Activated CD8-positive, alpha-beta T cell treated with anti-CD3 and anti-CD28 coated beads for 36 hours (primary cell): ENCODE data around the gene RAC2. TPM values are rescaled to one million over a fixed set of nuclear protein-coding genes. Genes with fewer than 3 reads are reported as not detected.

Source experiments
- ATAC-seq: fragments of 200-7000 bp; cut with Tn5 transposase; one replicate; pipeline ENCODE4 v1.10.0; 2021; ENCODE audit warnings: mild to moderate bottlenecking, moderate library complexity
- CTCF ChIA-PET: fragments of 350-600 bp; sonication (Branson Sonifier 250); formaldehyde crosslinking; loops from one replicate; lab custom pipeline; 2021; ENCODE audit warnings: antibody characterized with exemption; lab: Charles Lee
- POLR2A ChIA-PET: fragments of 350-600 bp; sonication (Branson Sonifier 250); formaldehyde crosslinking; loops from one replicate; lab custom pipeline; 2021; ENCODE audit warnings: antibody characterized with exemption; lab: Charles Lee
- DNase-seq: peaks from one replicate; pipeline ENCODE4 v3.0.0-alpha.2; 2020
- H3K27ac Mint-ChIP-seq: one replicate; pipeline ENCODE4 v1.8.0; 2021; ENCODE audit warnings: mild to moderate bottlenecking, mixed read lengths
- H3K27me3 Mint-ChIP-seq: one replicate; pipeline ENCODE4 v1.8.0; 2021; ENCODE audit warnings: mixed read lengths
- H3K36me3 Mint-ChIP-seq: one replicate; pipeline ENCODE4 v1.8.0; 2021; ENCODE audit warnings: low read depth, mixed read lengths
- H3K4me1 Mint-ChIP-seq: one replicate; pipeline ENCODE4 v1.8.0; 2021; ENCODE audit warnings: low read depth, mixed read lengths
- H3K4me3 Mint-ChIP-seq: one replicate; pipeline ENCODE4 v1.8.0; 2021; ENCODE audit warnings: mild to moderate bottlenecking, moderate library complexity, mixed read lengths
- H3K9me3 Mint-ChIP-seq: one replicate; pipeline ENCODE4 v1.8.0; 2021; ENCODE audit warnings: mixed read lengths
- intact Hi-C: fragments of 100-400 bp; cut with micrococcal nuclease; formaldehyde crosslinking; loops from one replicate; pipeline ENCODE4 v1.10.0; 2022
- total RNA-seq, 2 experiments: library from RNA; stranded (reverse); gene quantifications; one replicate each; pipeline ENCODE4 v1.2.3, GENCODE V29; 2021
- TF ChIP-seq, protein P1 (sequence below): fragments of 200-600 bp; IDR thresholded peaks from one replicate; pipeline ENCODE4 v1.8.0; 2022; ENCODE audit warnings: antibody characterized with exemption, mild to moderate bottlenecking

The RAC2 gene
- total RNA-seq, 2 experiments from 2014 or later, result 699 to 717 TPM

DNA sequence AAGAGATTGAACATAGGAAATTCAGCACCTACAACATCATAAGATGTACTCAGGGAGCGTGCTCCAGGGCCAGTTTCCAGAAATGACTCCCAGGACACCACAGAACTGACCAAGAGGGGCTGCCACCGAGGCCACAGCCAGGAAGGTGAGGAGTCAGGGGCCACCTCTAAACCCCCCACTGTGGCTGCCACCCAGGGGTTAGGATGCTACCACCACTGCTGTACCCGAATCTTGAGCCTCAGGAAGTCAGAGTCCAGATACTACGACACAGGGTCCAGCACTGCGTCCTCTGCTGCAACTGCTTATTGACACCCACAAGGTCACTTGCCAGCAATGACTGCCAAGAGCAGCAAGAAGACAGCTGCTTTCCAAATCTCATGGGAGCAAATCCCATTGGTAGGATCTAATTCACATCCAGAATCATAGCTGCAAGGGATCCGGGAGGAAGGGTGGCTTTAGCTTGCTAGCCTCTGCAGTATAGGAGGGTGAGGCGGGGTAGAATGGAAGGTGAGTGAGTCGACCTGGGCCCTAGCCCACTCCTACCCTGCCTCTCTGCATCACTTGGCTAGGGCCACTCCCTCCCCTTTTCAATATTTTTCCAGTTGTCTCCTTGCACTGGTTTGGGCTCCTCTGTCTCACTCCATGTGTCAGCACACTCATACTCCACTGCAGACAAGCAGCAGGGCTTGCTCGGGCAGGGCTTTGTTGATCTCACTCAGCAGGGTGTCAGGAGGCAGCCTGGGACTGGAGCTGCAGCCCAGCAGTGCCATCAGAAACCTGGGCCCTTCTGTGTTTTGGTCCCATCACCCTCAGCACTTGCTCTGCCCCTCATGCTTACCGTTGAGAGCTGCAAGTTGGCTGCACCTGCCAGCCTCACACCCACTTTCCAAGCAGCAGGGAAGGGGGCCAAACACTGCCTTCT lies 20.2 kb upstream of the RAC2 start:
- ATAC-seq (no peak), DNase-seq (no peak)
- Mint-ChIP-seq H3K9me3 (peaks cover 9% of the 10 kb centered on the region), H3K27me3 (no peaks in the 10 kb centered on the region), H3K36me3 (peaks cover 1% of the 10 kb centered on the region), H3K4me3 (no peak overlapping the region), H3K27ac (no peak overlapping the region), H3K4me1 (peaks cover 33% of the 10 kb centered on the region)
- TF ChIP-seq, protein P1, sequence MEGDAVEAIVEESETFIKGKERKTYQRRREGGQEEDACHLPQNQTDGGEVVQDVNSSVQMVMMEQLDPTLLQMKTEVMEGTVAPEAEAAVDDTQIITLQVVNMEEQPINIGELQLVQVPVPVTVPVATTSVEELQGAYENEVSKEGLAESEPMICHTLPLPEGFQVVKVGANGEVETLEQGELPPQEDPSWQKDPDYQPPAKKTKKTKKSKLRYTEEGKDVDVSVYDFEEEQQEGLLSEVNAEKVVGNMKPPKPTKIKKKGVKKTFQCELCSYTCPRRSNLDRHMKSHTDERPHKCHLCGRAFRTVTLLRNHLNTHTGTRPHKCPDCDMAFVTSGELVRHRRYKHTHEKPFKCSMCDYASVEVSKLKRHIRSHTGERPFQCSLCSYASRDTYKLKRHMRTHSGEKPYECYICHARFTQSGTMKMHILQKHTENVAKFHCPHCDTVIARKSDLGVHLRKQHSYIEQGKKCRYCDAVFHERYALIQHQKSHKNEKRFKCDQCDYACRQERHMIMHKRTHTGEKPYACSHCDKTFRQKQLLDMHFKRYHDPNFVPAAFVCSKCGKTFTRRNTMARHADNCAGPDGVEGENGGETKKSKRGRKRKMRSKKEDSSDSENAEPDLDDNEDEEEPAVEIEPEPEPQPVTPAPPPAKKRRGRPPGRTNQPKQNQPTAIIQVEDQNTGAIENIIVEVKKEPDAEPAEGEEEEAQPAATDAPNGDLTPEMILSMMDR, result no peak
- ChIA-PET POLR2A (interaction anchor here (1.3 to 1.7 kb wide), 3 partner anchors 8 to 167 kb away, joined by 3 to 7 read pairs (median 4); no protein-coding TSS in a partner anchor), CTCF (interaction anchor here (0.8 to 1.7 kb wide), 10 partner anchors 13 to 287 kb away, joined by 3 to 7 read pairs (median 3); no protein-coding TSS in a partner anchor)
- intact Hi-C loops, result no loop called here

DNA sequence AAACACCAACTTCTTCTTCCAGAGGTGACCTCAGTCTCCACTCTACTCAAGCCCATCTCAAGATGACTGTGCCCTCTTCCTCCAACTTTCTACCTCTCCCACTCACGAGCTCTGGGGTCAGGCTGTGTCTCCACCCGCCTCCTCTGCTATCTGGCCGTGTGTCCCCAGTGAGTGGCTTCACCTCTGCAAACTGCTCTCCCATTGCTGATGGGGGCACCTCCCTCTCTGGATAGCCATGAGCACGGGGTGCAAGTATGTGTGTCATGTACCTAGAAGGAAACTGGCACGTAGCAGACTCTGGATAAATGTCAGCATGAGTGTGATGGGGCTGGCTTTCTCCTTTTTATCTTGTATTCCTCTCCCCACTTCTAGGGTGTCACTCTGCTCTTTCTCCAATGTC lies 18.3 kb upstream of the RAC2 start:
- Mint-ChIP-seq H3K36me3 (peaks cover 1% of the 10 kb centered on the region), H3K4me1 (peaks cover 34% of the 10 kb centered on the region), H3K9me3 (peaks cover 9% of the 10 kb centered on the region), H3K27ac (no peak overlapping the region), H3K4me3 (no peak overlapping the region), H3K27me3 (no peaks in the 10 kb centered on the region)
- TF ChIP-seq, protein P1, result no peak
- CTCF ChIA-PET, result interaction anchor here (1.8 to 5.9 kb wide), 8 partner anchors 10 to 63 kb away, joined by 4 to 154 read pairs (median 40); partner anchors contain the start of genes CYTH4 and RAC2
- POLR2A ChIA-PET, result no interaction called here
- intact Hi-C loops, result no loop called here
- ATAC-seq (no peak), DNase-seq (no peak)

DNA sequence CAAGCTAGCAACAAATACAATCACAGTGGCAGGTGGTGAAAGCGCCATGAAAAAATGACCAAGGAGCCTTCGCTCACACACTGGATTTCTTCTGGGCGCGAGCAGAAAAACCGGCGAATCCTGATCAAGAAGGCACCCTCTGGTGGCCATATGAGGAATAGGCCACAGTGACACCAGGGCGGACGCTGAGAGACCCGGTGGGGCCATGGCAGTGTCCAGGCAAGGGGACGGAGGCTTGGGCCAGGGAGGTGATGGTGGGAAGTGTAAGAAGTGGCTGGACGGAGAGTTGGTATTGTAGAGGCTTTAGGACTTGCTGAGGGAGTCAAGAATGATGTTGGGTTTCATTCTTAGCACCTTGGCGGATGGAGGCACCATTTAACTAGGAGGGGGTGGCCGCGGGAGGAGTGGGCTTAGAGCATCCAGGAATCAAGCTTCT lies 16.9 kb upstream of the RAC2 start:
- peaks cover 9% of the 10 kb centered on the region for H3K9me3 Mint-ChIP-seq
- H3K27ac Mint-ChIP-seq, result peak overlapping the region; percentile 58
- TF ChIP-seq, protein P1, result peak; percentile 97
- H3K36me3 Mint-ChIP-seq, result peaks cover 1% of the 10 kb centered on the region
- intact Hi-C loops, result no loop called here
- ATAC-seq, result peak; percentile 86
- CTCF ChIA-PET, result interaction anchor here (0.7 to 5.9 kb wide), 62 partner anchors 10 to 399 kb away, joined by 3 to 154 read pairs (median 5); partner anchors contain the start of genes CYTH4, MFNG and RAC2
- no peaks in the 10 kb centered on the region for H3K27me3 Mint-ChIP-seq
- POLR2A ChIA-PET, result interaction anchor here (0.6 to 3.3 kb wide), 8 partner anchors 16 to 171 kb away, joined by 3 to 20 read pairs (median 4); partner anchors contain the start of gene RAC2
- H3K4me1 Mint-ChIP-seq, result peaks cover 28% of the 10 kb centered on the region
- peak; percentile 77 for DNase-seq
- H3K4me3 Mint-ChIP-seq, result no peak overlapping the region

DNA sequence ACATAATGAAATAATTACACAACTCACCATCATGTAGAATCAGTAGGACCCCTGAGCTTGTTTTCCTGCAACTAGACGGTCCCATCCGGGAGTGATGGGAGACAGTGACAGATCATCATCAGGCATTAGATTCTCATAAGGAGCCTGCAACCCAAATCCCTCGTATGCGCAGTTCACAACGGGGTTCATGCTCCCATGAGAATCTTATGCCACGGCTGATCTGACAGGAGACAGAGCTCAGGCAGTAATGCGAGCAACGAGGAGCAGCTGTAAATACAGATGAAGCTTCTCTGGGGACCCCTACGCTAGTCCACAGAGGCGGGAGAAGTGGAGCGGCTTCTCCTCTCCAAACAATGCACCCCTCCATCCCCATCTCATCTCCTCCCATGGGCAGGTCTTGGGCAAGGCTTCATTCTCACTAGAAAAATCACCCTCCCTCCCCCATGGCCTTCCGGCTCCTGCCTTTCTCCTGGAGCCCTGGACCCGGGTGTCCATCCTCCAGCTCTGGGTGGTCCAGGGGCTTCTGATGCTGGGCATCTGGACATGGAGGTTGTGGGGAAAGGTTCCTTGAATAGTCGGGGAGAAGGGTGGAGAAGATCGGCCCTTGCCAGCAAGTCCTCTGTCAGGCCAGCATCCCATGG lies 16.2 kb upstream of the RAC2 start:
- H3K27me3 Mint-ChIP-seq, result no peaks in the 10 kb centered on the region
- no peak overlapping the region for H3K27ac Mint-ChIP-seq
- peaks cover 35% of the 10 kb centered on the region for H3K4me1 Mint-ChIP-seq
- H3K4me3 Mint-ChIP-seq, result no peak overlapping the region
- TF ChIP-seq, protein P1, result no peak
- ChIA-PET POLR2A (interaction anchor here (1.0 to 3.3 kb wide), 6 partner anchors 15 to 57 kb away, joined by 3 to 20 read pairs (median 6); partner anchors contain the start of gene RAC2), CTCF (interaction anchor here (0.6 to 5.9 kb wide), 61 partner anchors 7 to 398 kb away, joined by 3 to 154 read pairs (median 5); partner anchors contain the start of genes CYTH4, MFNG and RAC2)
- peaks cover 9% of the 10 kb centered on the region for H3K9me3 Mint-ChIP-seq
- intact Hi-C loops, result no loop called here
- DNase-seq, result no peak
- no peak for ATAC-seq
- H3K36me3 Mint-ChIP-seq, result peaks cover 1% of the 10 kb centered on the region
